SK-N-SH treated with all-trans-retinoic acid at 6 μM for 48 hours (cell line): ENCODE measurements around the gene ROBO1.

Experiments used
- ATAC-seq: fragments of 200-7000 bp; cut with Tn5 transposase; 3 replicates; pipeline ENCODE4 v1.9.1; 2020; ENCODE audit warnings: mild to moderate bottlenecking, moderate library complexity
- ARNTL ChIP-seq: fragments of 450-650 bp; formaldehyde crosslinking; IDR thresholded peaks from 2 replicates; pipeline ENCODE4 v1.5.0; 2020; ENCODE audit warnings: low read depth, mild to moderate bottlenecking, moderate library complexity, borderline replicate concordance
- BACH2 ChIP-seq: fragments of 250-450 bp; sonication (Bioruptor Pico); IDR thresholded peaks from 2 replicates; pipeline ENCODE4 v1.9.0; 2021; ENCODE audit warnings: mild to moderate bottlenecking, borderline replicate concordance
- CREB5 ChIP-seq: fragments of 250-450 bp; sonication (Bioruptor Pico); IDR thresholded peaks from 2 replicates; pipeline ENCODE4 v1.5.1; 2020; ENCODE audit warnings: low read depth, mild to moderate bottlenecking, moderate library complexity
- CSDC2 ChIP-seq: fragments of 250-450 bp; sonication (Bioruptor Pico); IDR thresholded peaks from 2 replicates; pipeline ENCODE4 v1.5.0; 2020; ENCODE audit warnings: mild to moderate bottlenecking, moderate library complexity
- CSRNP3 ChIP-seq: fragments of 250-450 bp; sonication (Bioruptor Pico); IDR thresholded peaks from 2 replicates; pipeline ENCODE4 v1.5.1; 2021; ENCODE audit warnings: mild to moderate bottlenecking, moderate library complexity
- ESRRG ChIP-seq: fragments of 250-450 bp; sonication (Bioruptor Pico); IDR thresholded peaks from 2 replicates; pipeline ENCODE4 v1.6.1; 2021; ENCODE audit warnings: mild to moderate bottlenecking
- ISL1 ChIP-seq: fragments of 250-450 bp; sonication (Bioruptor Pico); IDR thresholded peaks from 2 replicates; pipeline ENCODE4 v2.1.2; 2022; ENCODE audit warnings: mild to moderate bottlenecking, moderate library complexity
- OSR1 ChIP-seq: fragments of 250-450 bp; sonication (Bioruptor Pico); IDR thresholded peaks from 2 replicates; pipeline ENCODE4 v1.8.0; 2022; ENCODE audit warnings: moderate library complexity, mild to moderate bottlenecking, inconsistent platforms
- PATZ1 ChIP-seq: fragments of 250-450 bp; sonication (Bioruptor Pico); IDR thresholded peaks from 2 replicates; pipeline ENCODE4 v1.8.0; 2020; ENCODE audit warnings: mild to moderate bottlenecking, moderate library complexity, borderline replicate concordance
- PPARA ChIP-seq: fragments of 250-450 bp; sonication (Bioruptor Pico); IDR thresholded peaks from 2 replicates; pipeline ENCODE4 v1.5.0; 2020; ENCODE audit warnings: mild to moderate bottlenecking, borderline replicate concordance
- RARB ChIP-seq: fragments of 250-450 bp; sonication (Bioruptor Pico); IDR thresholded peaks from 2 replicates; pipeline ENCODE4 v1.8.0; 2021; ENCODE audit warnings: mild to moderate bottlenecking, moderate library complexity
- SNAI2 ChIP-seq: fragments of 250-450 bp; sonication (Bioruptor Pico); IDR thresholded peaks from 2 replicates; pipeline ENCODE4 v1.5.0; 2020; ENCODE audit warnings: mild to moderate bottlenecking, moderate library complexity
- TCF4 ChIP-seq: fragments of 250-450 bp; sonication (Bioruptor Pico); IDR thresholded peaks from 2 replicates; pipeline ENCODE4 v1.8.0; 2021; ENCODE audit warnings: mild to moderate bottlenecking, moderate library complexity, borderline replicate concordance
- TOX ChIP-seq: fragments of 250-450 bp; sonication (Bioruptor Pico); IDR thresholded peaks from 2 replicates; pipeline ENCODE4 v1.8.0; 2021; ENCODE audit warnings: mild to moderate bottlenecking, moderate library complexity, borderline replicate concordance
- TSHZ2 ChIP-seq: fragments of 250-450 bp; sonication (Bioruptor Pico); IDR thresholded peaks from 2 replicates; pipeline ENCODE4 v1.5.0; 2020; ENCODE audit warnings: mild to moderate bottlenecking, moderate library complexity
- ZC3H10 ChIP-seq: fragments of 250-450 bp; sonication (Bioruptor Pico); IDR thresholded peaks from 2 replicates; pipeline ENCODE4 v1.5.1; 2021; ENCODE audit warnings: mild to moderate bottlenecking, moderate library complexity
- ZFP3 ChIP-seq: fragments of 250-450 bp; sonication (Bioruptor Pico); IDR thresholded peaks from 2 replicates; pipeline ENCODE4 v1.5.0; 2020; ENCODE audit warnings: mild to moderate bottlenecking, moderate library complexity
- ZFP30 ChIP-seq: fragments of 450-650 bp; formaldehyde crosslinking; IDR thresholded peaks from 2 replicates; pipeline ENCODE4 v1.5.0; 2022; ENCODE audit warnings: mild to moderate bottlenecking, moderate library complexity
- ZNF70 ChIP-seq: fragments of 450-650 bp; formaldehyde crosslinking; IDR thresholded peaks from 2 replicates; pipeline ENCODE4 v1.5.0; 2020; ENCODE audit warnings: mild to moderate bottlenecking, moderate library complexity
- ZNF8 ChIP-seq: fragments of 450-650 bp; formaldehyde crosslinking; IDR thresholded peaks from 2 replicates; pipeline ENCODE4 v1.5.0; 2020; ENCODE audit warnings: mild to moderate bottlenecking, moderate library complexity

Gene ROBO1

GRCh38 chr3:78698431-78698830, 1069.4 kb downstream of the ROBO1 start:
- no peak for ATAC-seq
- no peak for TF ChIP-seq ZNF8 (CRISPR knock-in tag)
- TF ChIP-seq ISL1, result no peak
- no peak for TF ChIP-seq SNAI2 (CRISPR knock-in tag)
- TF ChIP-seq ZC3H10 (CRISPR knock-in tag), result no peak
- TF ChIP-seq TCF4, result no peak
- TF ChIP-seq, all 23 proteins: peak for 0

- no peak for ATAC-seq
- TF ChIP-seq ARNTL (CRISPR knock-in tag), result no peak
- TF ChIP-seq ESRRG, result no peak
- no peak for TF ChIP-seq ZNF70 (CRISPR knock-in tag)
- no peak for TF ChIP-seq ZC3H10 (CRISPR knock-in tag)
- no peak for TF ChIP-seq PPARA (CRISPR knock-in tag)
- TF ChIP-seq TOX (CRISPR knock-in tag), result no peak
- TF ChIP-seq TSHZ2 (CRISPR knock-in tag), result no peak
- no peak for TF ChIP-seq ZFP30 (CRISPR knock-in tag)
- no peak for TF ChIP-seq TCF4
- TF ChIP-seq BACH2 (CRISPR knock-in tag), result no peak
- TF ChIP-seq CSRNP3 (CRISPR knock-in tag), result no peak
- TF ChIP-seq ZFP3 (CRISPR knock-in tag), result no peak
- no peak for TF ChIP-seq OSR1
- TF ChIP-seq ISL1, result no peak; the same call in 1 of the 2 replicates
- TF ChIP-seq CSDC2 (CRISPR knock-in tag), result no peak
- no peak for TF ChIP-seq CREB5 (CRISPR knock-in tag)
- no peak for TF ChIP-seq RARB
- no peak for TF ChIP-seq PATZ1
- no peak for TF ChIP-seq SNAI2 (CRISPR knock-in tag)
- TF ChIP-seq, all 23 proteins: peak for 0
These were observed 1070.4 kb downstream of the ROBO1 start for GRCh38 chr3:78697426-78697825.

- TF ChIP-seq ZC3H10 (CRISPR knock-in tag) (no peak), ESRRG (no peak), OSR1 (no peak), ISL1 (0 out of 2 replicates have a peak, but pooled peaks have one; percentile 55), CSRNP3 (CRISPR knock-in tag) (no peak), BACH2 (CRISPR knock-in tag) (no peak), PATZ1 (no peak)
- ATAC-seq, result no peak
These were observed 1077.0 kb downstream of the ROBO1 start for GRCh38 chr3:78690766-78691165.
